ENCODE data around the gene POLD3.
A peak's percentile ranks its signal among the peaks of the same experiment; 100 is the strongest.
"Not testable (repeated sequence)": the region's sequence is repeated elsewhere in the genome, so short reads cannot be mapped to it uniquely, and the experiment has no call there.

POLD3 gene

DNA sequence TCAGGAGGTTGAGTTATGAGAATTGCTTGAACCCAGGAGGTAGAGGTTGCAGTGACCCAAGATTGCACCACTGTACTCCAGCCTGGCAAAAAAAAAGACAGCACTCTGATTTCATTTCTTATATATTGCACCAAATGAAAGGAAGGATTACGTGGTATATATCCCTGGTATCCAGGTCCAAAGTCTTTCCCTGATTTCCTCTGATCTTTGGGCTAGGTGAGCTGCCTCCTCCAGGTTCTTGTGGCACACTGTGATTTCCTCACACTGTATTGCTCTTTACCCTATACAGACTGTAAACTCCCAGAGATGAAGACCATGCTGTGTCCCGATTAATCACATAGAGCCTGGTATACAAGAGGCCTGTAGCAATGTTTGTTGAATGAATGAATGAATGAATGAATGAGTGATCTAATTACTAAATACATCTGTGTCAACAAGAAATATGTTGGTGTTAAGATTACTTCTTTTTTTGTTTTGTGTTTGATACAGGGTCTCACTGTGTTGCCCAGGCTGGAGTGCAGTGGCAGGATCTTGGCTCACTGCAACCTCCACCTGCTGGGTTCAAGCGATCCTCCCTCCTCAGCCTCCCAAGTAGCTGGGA is 9.3 kb upstream of the POLD3 start:
- DNase-seq: no peak

GRCh38 chr11:74590492-74590891 is 1.9 kb upstream of the POLD3 start:
- DNase-seq: not testable (repeated sequence)

- DNase-seq: no peak
These were observed 330 bp upstream of the POLD3 start for GRCh38 chr11:74592063-74592440.

DNA sequence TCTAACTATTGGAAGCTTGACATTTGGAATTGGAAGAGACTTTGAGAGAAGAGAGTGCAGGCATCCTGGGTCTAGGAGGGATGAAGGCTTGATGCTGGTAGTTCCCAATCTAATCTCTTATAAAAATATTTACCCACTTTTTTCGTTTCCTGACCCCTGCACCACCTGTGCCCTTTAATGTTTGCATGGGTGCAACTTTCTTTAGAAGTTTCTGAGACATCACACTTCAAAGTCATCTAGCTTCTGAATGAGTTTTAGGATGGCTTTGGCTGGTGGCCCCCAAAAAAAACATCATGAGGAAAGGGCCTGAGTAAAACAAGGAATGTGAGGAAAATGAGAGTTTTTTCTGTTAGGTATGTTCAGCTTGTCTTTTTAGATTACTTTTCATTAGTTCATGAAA is 1.1 kb downstream of the POLD3 start:
- DNase-seq: no peak

- no peak for DNase-seq
These were observed 10.5 kb downstream of the POLD3 start for GRCh38 chr11:74602637-74603556.

GRCh38 chr11:74603845-74604244 is 11.5 kb downstream of the POLD3 start:
- DNase-seq: no peak

- DNase-seq: no peak
These were observed 11.9 kb downstream of the POLD3 start for GRCh38 chr11:74604311-74604710.

DNA sequence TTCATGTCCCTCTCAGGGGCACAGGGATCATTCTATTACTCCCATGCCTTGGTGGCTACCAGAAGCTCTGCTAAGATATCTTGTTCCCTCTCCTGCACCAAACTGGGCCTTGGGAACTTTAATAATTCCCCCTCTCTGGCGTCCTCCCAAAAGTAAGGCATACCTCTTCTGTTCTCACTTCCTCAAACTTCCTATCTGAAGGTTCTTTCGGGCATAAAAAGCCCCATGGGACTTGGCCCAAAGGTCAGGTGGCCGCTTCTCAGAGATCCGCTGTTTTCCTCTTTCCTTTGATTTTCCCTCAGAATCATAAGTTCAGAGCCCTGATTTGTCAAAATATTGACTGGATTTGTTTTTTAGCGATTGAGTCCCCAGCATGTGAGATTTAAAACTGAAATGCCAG is 13.0 kb downstream of the POLD3 start:
- no peak for DNase-seq

DNA sequence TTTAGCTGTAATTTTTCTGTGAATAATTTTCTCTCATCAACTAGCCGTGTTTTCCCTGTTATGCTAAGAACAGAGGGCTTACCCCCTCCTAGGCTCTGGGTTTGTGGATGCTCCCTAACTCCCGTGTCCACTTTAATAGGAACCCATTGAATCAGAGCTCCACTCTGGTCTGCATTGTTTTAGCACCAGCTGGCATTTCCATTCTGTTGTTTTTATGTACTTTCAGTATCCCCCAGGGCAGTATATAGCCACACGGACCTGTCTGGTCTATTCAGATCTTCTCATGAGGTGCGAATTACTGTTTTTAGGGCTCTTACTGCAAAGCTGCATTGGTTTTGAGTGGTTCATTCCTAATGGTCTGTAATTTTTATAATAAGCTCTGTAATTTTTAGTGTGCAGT is 16.0 kb downstream of the POLD3 start:
- no peak for DNase-seq

- peak; percentile 20 for DNase-seq
These were observed 19.0 kb downstream of the POLD3 start for GRCh38 chr11:74611369-74611861.

GRCh38 chr11:74612877-74613276 is 20.5 kb downstream of the POLD3 start:
- no peak for DNase-seq

DNA sequence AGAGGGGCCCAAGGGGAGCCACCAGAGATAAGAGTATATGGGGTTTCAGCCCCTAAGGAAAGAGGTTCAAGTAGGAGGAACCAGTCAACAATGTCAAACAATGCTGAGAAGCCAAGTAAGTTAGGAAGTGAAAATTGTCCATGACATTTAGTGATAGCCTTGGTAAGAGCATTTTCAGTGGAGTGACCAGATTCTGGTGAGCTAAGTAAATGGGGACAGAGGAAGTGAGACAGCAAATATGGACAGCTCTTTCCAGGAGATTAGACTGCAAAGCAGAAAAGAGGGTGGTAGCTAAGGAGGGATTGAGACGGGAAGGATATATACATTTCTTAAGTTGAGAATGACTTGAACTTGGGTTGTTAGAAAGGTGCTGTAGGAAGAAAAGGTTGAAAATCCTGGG is 22.9 kb downstream of the POLD3 start:
- no peak for DNase-seq

DNA sequence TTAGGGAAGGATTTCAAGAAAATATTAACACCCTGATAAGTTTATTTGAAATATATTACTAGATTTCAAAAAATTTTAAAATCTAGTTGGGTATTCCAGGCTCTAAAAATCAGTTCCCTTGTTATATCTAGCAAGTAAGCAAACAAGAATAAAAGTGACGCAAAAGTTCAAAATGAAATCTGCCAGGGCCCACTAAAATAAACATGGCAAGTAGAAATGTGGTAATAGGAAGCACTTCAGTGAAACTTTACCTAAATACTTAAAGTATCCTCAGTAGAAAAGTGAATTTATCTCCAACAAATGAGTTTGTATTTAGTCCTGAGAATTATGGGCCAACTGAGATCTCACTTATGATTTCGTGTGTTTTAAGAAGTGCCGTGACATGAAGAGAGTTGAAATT is 23.6 kb downstream of the POLD3 start:
- no peak for DNase-seq

DNA sequence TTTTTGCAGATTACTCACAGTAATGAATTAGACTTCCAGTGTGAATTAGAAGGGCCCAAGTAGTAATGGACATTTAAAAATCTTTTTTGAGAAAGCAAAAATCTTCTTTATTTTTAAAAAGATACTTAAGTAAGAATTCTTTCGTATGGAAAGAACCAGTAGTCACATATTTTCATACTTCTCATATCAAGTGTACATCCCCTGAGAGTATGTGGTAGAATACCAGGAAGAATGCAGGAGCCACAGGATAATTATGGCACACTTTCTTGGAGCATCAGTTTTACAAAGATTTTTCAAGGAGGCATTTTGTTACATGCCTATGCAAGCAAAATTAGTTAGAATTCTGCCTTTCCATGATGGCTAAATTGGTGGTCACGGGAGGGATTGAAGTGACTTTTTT is 28.1 kb downstream of the POLD3 start:
- DNase-seq: no peak

GRCh38 chr11:74626130-74626529 is 33.7 kb downstream of the POLD3 start:
- no peak for DNase-seq

GRCh38 chr11:74626604-74627003 is 34.2 kb downstream of the POLD3 start:
- no peak for DNase-seq

GRCh38 chr11:74627381-74627780 is 35.0 kb downstream of the POLD3 start:
- no peak for DNase-seq

- no peak for DNase-seq
These were observed 37.7 kb downstream of the POLD3 start for GRCh38 chr11:74630043-74630442.

DNA sequence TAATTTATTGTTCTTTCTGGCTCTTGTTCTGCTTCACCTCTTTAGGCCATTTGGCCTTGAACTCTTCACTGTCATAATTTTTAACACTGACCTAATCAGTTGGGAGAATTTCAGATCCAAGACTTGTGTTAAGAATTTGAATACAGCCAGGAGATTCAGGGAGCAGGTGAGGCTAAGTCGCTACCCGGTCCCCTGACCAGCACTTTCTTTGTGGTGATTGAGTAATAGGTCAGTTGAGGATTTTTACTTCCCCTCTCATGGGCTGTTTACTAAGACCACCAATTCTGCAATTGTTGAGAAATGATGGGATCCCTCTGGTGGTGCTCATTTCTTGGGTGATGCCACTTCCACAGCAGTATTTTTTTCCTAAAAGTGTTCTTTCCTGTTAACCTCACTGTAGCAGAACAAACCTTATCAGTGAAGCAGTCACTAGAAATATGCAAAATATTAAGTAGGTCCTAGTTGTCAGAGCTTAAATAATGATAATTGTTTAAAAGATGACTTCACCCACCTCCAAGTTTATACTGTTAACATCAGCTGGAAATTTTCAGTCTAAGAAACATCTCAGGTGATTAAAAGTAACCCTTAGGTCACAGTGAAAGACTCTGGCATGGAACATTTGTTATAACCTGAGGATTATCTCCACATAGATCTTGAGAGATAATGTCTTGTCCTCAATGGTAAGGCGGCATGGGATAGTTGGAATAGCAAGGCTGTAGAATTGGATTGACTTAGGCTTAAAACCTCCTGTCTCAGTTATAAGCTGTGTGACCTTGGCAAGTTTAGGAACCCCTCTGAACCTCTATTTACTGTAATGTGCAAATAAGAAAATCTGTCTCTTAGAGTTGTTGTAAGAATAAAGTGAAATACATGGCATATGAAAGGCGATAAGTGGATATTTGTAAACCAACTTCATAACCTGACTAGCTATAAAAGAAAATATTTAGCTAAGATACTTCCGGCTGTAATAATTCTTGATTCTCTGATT is 41.3 kb downstream of the POLD3 start:
- no peak for DNase-seq

DNA sequence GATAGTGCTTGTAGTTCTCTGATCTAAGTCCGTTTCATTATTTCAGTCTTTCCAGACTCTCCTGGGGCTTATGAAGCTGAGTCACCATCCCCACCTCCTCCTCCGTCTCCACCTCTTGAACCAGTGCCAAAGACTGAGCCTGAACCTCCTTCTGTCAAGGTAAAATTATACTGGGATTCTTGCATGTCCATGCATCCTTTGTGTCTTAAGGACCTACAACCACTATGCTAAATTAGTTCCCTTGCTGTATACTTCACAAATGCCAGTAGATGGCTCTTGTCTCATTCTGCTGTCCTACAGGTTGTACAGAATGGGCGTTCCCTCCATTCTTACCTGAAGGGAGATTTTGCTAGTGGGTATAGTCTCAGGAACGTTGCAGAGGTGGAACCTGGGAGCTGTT is 42.2 kb downstream of the POLD3 start:
- peak; percentile 64 for DNase-seq

- peak; percentile 59 for DNase-seq
These were observed 44.3 kb downstream of the POLD3 start for GRCh38 chr11:74636630-74637184.

DNA sequence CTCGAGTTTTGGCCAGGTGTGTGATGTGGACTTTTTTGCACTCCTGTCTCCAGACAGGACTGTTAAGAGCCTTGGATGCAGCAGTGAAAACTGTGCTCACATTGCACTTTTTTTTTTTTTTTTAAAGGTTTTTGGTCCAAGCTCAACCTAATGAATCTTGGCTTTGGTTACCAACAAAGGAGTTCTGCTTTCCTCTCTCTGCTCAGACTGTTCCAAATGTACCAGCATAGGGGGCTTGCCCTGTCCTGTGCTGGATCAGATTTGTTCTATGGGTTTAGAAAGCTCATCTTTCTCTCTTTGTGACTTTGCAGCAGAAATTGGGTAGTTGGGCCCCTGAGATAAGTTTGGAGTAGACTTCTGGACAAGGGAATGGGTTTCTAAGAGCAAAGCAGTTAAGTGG is 45.3 kb downstream of the POLD3 start:
- DNase-seq: no peak

DNA sequence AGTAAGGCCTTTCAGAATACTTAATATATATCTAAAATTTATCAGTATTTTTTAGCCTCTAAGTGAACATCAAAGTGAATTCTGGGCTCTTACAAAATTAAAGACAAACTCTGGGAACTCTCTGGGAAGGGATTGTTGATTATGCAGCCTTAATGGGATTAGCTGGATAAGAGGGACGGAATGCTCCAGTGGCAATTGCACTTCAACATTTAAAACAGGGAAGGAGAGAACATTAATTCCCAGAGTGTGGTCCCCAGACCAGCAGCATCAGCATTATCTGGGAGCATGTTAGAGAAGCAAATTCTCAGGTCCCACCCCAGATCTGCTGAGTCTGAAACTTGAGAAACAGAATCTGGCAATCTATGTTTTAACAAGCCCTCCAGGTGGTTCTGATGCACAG is 46.5 kb downstream of the POLD3 start:
- no peak for DNase-seq

All from NCI-H226 (cell line).